Measurements from ENCODE around the gene IL6R. TPM values are rescaled to one million over a fixed set of nuclear protein-coding genes. Genes with fewer than 3 reads are reported as not detected.
"Not testable (repeated sequence)": the region's sequence is repeated elsewhere in the genome, so short reads cannot be mapped to it uniquely, and the experiment has no call there.

IL6R gene
- total RNA-seq, 1 donor = 29.2 TPM

DNA sequence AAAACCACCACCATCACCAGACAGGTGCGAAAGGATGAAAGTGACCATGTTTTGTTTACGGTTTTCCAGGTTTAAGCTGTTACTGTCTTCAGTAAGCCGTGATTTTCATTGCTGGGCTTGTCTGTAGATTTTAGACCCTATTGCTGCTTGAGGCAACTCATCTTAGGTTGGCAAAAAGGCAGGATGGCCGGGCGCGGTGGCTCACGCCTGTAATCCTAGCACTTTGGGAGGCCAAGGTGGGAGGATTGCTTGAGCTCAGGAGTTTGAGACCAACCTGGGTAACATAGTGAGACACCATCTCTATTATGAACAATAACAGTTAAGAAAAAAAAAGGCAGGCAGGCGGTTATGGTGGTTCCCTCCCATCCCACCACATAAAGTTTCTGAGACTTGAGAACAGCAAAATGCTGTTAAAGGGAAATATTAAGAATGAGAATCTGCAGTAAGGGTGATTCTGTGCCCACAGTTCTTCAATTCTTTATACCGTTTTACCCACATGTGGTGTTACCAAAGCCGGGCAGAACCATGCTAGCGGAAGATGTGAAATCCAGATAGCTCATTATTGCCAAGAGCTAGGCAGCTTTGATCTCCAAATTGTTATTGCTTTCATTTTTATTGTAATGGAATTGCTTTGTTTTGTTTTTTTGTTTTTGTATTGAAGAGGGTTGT, 62.4 kb downstream of the IL6R start:
- Histone ChIP-seq H3K27me3 (ENCODE audit: insufficient read depth, low read length) (no peaks in the 10 kb centered on the region), H3K4me1 (ENCODE audit: insufficient read depth, low read length) (peaks cover 54% of the 10 kb centered on the region), H3K9me3 (ENCODE audit: low read depth, low read length) (no peaks in the 10 kb centered on the region), H3K4me3 (ENCODE audit: low read length) (no peak overlapping the region)

DNA sequence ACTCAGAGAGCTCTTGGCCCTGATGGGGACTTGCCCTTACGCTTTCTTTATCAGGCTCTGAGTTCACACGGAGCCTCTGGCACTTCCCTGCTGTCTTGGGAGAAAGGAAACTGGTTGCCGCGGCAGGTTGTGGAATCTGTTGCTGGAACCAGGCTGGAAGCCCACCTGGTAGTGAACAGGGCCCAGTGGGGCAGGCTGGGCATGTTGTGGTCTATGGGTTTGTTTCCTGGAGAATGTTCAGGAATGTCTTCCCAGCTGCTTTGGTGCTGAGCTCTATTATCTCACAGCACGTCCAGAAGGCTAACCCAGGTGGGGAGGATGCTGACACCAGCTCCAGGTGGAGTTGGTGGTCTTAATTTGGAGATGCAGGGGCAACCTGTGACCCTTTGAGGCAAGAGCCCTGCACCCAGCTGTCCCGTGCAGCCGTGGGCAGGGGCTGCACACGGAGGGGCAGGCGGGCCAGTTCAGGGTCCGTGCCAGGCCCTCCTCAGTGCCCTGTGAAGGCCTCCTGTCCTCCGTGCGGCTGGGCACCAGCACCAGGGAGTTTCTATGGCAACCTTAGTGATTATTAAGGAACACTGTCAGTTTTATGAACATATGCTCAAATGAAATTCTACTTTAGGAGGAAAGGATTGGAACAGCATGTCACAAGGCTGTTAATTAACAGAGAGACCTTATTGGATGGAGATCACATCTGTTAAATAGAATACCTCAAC, 63.5 kb downstream of the IL6R start:
- H3K4me1 ChIP-seq (ENCODE audit: insufficient read depth, low read length) = peaks cover 43% of the 10 kb centered on the region

DNA sequence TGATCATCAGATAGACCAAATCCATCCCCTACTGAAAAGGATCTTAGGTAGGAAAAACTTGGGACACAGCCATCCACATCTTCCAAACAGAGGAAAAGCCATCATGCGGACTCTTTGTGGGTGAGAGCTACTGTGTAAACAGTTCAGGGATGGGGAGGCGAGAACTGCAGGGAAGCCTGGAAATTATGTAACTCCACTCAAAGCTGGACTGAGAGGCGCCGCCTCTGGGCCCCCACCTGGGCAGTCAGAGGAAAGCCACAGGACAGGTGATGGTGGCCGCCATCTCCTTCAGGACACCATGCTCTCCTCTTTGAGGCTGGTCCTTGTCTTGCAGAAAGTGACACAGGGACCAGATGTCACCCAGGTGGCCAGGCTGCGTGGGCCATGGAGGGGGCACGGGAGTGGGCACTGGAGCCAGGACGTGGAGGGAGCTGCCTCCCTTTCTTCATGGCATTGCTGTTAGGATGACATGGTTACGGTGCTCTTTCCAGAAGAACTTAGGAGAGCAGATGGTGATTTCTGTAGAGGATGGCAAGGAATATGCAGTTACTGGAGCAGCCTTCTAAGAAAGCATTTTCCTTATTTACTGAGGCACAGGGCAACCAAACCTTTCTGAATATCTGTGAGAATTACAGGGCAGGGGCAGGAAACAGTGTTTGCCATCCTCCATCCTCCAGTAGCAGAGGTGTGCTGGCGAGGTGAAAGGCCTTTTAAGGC, 64.9 kb downstream of the IL6R start:
- Histone ChIP-seq H3K27me3 (ENCODE audit: insufficient read depth, low read length) (no peaks in the 10 kb centered on the region), H3K9me3 (ENCODE audit: low read depth, low read length) (no peaks in the 10 kb centered on the region), H3K4me3 (ENCODE audit: low read length) (no peak overlapping the region), H3K4me1 (ENCODE audit: insufficient read depth, low read length) (peaks cover 42% of the 10 kb centered on the region)

More for the DNA sequence above, 63.5 kb downstream of the IL6R start:
- Histone ChIP-seq H3K27me3 (ENCODE audit: insufficient read depth, low read length) (no peaks in the 10 kb centered on the region), H3K9me3 (ENCODE audit: low read depth, low read length) (no peaks in the 10 kb centered on the region), H3K4me3 (ENCODE audit: low read length) (no peak overlapping the region)

DNA sequence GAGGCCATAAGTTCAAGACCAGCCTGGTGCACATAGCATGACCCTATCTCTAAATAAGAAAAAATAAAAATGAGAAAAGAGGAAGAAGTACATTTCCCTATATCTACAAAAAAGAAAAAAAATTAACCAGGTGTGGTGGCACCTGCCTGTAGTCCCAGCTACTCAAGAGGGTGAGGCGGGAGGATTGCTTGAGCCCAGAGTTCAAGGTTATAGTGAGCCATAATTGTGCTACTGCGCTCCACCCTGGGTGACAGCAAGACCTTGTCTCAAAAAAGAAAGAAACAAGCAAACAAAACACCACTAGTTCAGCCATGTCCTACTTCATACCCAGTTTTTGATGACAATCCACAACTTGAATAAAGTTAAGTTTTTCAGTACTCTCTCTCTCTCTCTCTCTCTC, 66.2 kb downstream of the IL6R start:
- H3K27me3 ChIP-seq (ENCODE audit: insufficient read depth, low read length) = no peaks in the 10 kb centered on the region

DNA sequence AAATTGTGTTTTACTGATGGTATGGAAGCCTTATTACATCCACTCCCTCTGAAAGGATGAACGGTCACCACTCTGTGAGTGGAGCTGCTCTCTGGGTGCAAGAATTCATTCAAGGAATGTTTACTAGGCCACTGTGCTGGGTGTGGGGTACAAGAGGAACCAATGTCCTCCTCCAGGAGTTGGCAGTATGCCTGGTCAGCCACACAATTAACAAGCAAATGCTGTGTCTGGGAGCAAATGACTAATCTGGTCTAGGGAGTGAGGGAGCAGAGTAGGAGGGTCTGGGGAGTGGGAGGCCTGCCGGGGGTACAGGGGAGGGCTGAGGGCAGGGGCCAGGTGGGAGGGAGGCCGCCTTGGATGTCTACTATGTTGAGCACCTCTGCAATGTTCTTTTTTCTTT, 69.7 kb downstream of the IL6R start:
- peaks cover 26% of the 10 kb centered on the region for H3K4me1 ChIP-seq (ENCODE audit: insufficient read depth, low read length)
- H3K4me3 ChIP-seq (ENCODE audit: low read length) = no peak overlapping the region
- H3K27me3 ChIP-seq (ENCODE audit: insufficient read depth, low read length) = no peaks in the 10 kb centered on the region
- H3K9me3 ChIP-seq (ENCODE audit: low read depth, low read length) = no peaks in the 10 kb centered on the region

More for the DNA sequence above, 66.2 kb downstream of the IL6R start:
- H3K9me3 ChIP-seq (ENCODE audit: low read depth, low read length) = no peaks in the 10 kb centered on the region
- peaks cover 29% of the 10 kb centered on the region for H3K4me1 ChIP-seq (ENCODE audit: insufficient read depth, low read length)
- H3K4me3 ChIP-seq (ENCODE audit: low read length) = no peak overlapping the region

DNA sequence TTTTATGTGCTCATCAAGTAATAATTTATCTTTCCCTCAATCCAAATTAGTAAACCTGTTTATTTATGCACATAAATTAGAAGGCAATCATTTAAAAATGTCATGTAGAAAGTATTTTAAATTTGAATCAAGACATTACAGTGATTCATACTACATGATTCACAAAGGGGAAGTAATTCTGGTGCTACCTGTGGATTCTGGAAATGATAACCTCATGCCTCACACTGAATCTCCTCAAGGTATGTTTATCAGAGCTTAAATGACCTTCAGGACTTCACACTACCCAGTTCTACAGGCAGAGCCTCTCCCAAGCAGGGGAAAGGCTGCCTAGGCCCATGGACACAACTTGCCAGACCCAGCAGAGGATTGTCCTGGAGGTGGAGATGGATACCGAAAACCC, 71.6 kb downstream of the IL6R start:
- Histone ChIP-seq H3K4me3 (ENCODE audit: low read length) (no peak overlapping the region), H3K27me3 (ENCODE audit: insufficient read depth, low read length) (no peaks in the 10 kb centered on the region), H3K9me3 (ENCODE audit: low read depth, low read length) (no peaks in the 10 kb centered on the region), H3K4me1 (ENCODE audit: insufficient read depth, low read length) (peaks cover 27% of the 10 kb centered on the region)

DNA sequence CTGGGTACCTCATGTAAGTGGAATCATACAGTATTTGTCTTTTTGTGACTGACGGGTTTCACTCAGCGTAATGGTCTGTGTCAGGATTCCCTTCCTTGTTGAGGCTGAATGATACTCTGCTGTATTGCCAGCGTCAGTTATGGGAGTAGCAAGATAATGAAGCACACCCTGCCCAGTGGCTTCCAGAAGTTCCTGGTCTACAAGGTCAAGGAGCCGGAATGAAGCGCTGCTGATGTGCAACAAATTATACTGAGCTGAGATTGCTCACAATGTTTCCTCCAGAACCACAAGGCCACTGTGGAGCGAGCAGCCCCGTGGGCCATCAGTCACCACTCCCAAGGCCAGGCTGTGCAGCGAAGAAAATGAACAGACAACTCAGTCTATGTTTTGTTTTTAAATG, 72.9 kb downstream of the IL6R start:
- Histone ChIP-seq H3K9me3 (ENCODE audit: low read depth, low read length) (no peaks in the 10 kb centered on the region), H3K27me3 (ENCODE audit: insufficient read depth, low read length) (no peaks in the 10 kb centered on the region), H3K4me1 (ENCODE audit: insufficient read depth, low read length) (peaks cover 27% of the 10 kb centered on the region), H3K4me3 (ENCODE audit: low read length) (no peak overlapping the region)

DNA sequence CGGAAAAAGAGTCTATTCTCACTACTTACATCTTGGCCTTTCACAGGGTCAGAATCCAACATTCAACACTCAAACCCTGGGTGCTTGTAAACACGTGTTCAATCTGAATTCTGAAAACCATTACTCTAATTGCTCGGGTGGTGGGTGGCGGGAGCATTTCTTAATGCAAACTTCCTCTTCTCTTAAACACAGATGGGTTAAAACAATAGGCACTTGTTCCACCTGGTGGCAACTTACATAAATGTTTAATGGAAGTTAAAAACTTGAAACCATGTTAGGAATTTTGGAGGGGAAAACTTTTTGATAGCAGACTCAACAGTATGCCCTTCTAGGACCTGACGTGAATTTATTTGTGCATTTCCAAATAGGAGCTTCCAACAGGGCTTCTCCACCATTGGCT, 73.5 kb downstream of the IL6R start:
- Histone ChIP-seq H3K4me1 (ENCODE audit: insufficient read depth, low read length) (peaks cover 27% of the 10 kb centered on the region), H3K27me3 (ENCODE audit: insufficient read depth, low read length) (no peaks in the 10 kb centered on the region)

DNA sequence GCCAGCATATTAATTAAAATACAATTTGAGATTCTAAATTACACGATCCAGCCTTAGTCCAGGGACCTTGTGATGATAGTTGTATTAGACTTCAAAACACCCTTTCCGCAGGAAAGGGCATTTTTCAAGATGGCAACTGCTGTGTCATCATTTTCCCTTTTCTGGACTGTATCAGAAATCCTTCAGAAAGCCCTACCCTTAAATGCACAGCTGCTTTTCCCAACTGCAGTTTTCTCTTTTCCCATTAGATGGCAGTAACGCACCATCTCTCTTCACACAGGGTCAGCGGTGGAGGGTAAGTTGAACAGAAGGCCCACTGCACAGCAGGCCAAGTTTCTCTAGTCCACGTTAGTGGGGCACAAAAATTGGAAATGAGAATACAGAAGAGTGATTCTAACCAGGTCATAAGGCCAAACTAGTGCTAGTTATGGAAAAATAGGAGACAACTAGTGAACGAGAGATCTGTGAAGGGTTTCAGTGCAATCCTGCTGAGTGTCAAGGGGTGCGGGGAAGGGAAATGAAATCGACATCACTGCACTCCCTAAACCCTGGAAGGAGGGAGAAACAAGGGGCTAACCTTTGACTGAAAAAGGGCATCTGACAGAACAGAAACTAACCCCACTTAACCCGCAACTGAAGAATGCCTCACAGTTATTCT, 74.8 kb downstream of the IL6R start:
- peaks cover 22% of the 10 kb centered on the region for H3K4me1 ChIP-seq (ENCODE audit: insufficient read depth, low read length)
- no peaks in the 10 kb centered on the region for H3K9me3 ChIP-seq (ENCODE audit: low read depth, low read length)
- no peak overlapping the region for H3K4me3 ChIP-seq (ENCODE audit: low read length)
- H3K27me3 ChIP-seq (ENCODE audit: insufficient read depth, low read length) = no peaks in the 10 kb centered on the region

More for the DNA sequence above, 73.5 kb downstream of the IL6R start:
- Histone ChIP-seq H3K4me3 (ENCODE audit: low read length) (no peak overlapping the region), H3K9me3 (ENCODE audit: low read depth, low read length) (no peaks in the 10 kb centered on the region)

DNA sequence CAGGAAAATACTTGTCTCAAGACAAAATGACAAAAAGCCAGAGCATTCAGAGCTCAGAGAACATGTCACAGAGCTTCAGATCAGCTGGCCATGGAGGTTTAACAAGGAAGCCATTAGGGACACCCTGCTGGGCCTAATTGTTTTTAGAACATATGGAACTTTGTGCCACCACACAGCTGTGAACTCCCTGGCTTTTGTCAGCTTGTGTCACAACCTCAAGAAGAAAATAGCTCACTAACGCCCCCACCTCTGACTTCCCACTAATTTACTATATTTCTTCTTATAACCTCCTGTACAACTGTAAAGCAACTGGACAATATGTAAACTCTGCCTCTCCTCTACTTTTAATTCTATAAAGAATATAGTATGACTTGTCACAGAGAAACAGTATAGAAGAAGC, 75.9 kb downstream of the IL6R start:
- peaks cover 33% of the 10 kb centered on the region for H3K4me1 ChIP-seq (ENCODE audit: insufficient read depth, low read length)
- no peak overlapping the region for H3K4me3 ChIP-seq (ENCODE audit: low read length)
- no peaks in the 10 kb centered on the region for H3K27me3 ChIP-seq (ENCODE audit: insufficient read depth, low read length)
- H3K9me3 ChIP-seq (ENCODE audit: low read depth, low read length) = no peaks in the 10 kb centered on the region

DNA sequence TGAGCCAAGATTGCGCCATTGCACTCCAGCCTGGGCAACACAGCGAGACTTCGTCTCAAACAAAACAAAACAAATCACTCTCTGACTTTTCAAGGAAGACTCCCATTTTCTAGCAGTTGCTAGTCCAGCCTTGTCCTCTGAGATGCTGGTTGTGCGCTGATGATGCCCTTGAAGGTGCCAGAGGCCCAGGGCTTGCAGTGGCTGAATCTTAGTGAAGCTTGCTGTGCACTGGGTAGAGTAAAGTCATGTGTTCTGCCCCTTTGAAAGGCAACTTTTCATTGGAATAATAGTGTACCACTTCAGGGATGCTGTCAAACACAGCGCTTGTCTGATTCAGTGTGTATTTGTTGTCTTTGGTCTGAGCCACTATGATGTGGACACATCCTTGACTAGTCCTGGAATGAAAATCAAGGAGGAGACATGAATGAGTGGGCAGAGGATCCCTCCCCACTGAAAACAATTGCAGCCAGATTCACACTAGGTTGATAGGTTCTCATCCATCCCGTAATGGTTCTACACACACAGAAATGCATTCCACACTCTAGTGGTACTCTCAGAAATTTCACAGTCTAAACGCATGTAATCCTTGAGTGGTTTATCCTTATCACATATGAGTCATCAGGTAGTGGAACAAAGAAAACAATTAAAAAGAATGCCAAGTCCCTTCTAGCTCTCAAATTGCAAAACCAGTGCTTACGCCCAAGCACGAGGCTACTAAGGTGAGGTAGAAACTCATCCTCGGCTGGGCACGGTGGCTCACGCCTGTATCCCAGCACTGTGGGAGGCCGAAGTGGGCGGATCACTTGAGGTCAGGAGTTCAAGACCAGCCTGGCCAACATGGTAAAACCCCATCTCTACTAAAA, 79.0 kb downstream of the IL6R start:
- H3K27me3 ChIP-seq (ENCODE audit: insufficient read depth, low read length) = no peaks in the 10 kb centered on the region
- H3K4me3 ChIP-seq (ENCODE audit: low read length) = no peak overlapping the region
- no peaks in the 10 kb centered on the region for H3K9me3 ChIP-seq (ENCODE audit: low read depth, low read length)
- peaks cover 32% of the 10 kb centered on the region for H3K4me1 ChIP-seq (ENCODE audit: insufficient read depth, low read length)

DNA sequence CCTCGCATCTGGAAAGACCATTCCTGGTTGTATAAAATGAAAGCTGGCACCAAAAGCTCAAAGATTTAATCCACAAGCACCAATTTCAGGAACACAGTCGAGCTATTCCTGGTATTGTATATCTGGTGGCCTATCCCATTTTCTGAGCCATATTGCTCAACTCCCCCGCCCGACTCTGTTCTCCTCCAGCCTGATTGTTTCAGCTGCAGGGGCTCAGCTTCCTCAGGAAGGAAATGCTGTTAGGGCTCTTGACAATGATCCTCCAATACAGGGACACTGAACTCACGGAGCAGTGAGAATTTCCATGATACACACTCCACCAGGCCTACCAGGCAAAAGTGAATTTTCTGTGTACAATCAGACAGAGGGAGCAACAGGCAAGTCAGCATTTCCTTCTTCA, 80.0 kb downstream of the IL6R start:
- Histone ChIP-seq H3K27me3 (ENCODE audit: insufficient read depth, low read length) (no peaks in the 10 kb centered on the region), H3K4me1 (ENCODE audit: insufficient read depth, low read length) (peaks cover 33% of the 10 kb centered on the region), H3K4me3 (ENCODE audit: low read length) (no peak overlapping the region), H3K9me3 (ENCODE audit: low read depth, low read length) (no peaks in the 10 kb centered on the region)

DNA sequence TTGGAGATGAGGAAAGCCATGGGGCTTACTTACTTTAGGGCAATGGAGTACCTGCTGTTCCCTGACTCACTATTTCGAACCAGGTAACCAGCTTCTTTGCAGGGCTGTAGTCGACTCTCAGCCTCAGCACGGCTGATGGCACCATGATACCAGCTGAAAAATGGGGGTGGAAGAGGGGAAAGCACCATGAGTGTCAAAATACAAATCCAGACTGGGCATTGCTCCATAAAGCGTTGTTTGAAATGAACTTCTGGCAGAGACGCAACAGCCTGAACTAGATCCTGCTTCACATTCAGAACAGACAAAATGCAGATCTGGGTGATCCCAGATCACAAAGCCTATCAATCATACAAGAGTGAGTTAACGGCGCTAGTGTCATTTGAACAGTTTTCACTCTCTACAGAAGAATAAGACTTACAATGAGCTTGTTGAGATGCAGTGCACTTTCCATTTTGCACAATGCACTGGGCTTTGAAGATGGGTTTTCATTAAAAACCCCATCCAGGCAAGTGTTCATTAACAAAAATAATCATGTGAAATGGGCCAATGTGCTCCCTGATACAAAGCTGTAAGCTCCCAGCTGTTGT, 80.9 kb downstream of the IL6R start:
- no peak overlapping the region for H3K4me3 ChIP-seq (ENCODE audit: low read length)
- H3K27me3 ChIP-seq (ENCODE audit: insufficient read depth, low read length) = no peaks in the 10 kb centered on the region
- H3K9me3 ChIP-seq (ENCODE audit: low read depth, low read length) = no peaks in the 10 kb centered on the region
- peaks cover 42% of the 10 kb centered on the region for H3K4me1 ChIP-seq (ENCODE audit: insufficient read depth, low read length)

DNA sequence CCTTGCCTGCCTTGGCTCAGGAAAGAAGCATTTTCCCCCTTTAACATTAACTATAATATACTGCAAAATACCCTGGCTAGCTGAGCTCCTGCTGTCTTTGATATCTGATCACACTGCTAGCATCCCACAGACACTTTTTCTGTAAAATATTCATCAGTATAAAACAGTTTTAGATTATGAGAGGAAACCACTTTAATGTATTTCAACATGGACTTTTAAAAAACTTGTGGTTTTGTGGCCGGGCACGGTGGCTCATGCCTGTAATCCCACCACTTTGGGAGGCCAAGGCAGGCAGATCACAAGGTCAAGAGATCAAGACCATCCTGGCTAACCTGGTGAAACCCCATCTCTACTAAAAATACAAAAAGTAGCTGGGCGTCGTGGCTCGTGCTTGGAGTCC, 81.6 kb downstream of the IL6R start:
- H3K9me3 ChIP-seq (ENCODE audit: low read depth, low read length); H3K27me3 ChIP-seq (ENCODE audit: insufficient read depth, low read length); H3K4me3 ChIP-seq (ENCODE audit: low read length): not testable (repeated sequence)
- H3K4me1 ChIP-seq (ENCODE audit: insufficient read depth, low read length) = peaks cover 50% of the 10 kb centered on the region
